NB4 (cell line): ENCODE measurements around the gene MT1E.

Source experiments
- MAX ChIP-seq: IDR thresholded peaks from 2 replicates; pipeline ENCODE4 v1.6.1; 2011; ENCODE audit warnings: low read depth, low read length
- MYC ChIP-seq: IDR thresholded peaks from 2 replicates; pipeline ENCODE4 v1.6.1; 2011; ENCODE audit warnings: low read depth, low read length
- POLR2A ChIP-seq: IDR thresholded peaks from 2 replicates; pipeline ENCODE4 v1.6.1; 2011; ENCODE audit warnings: mild to moderate bottlenecking; ENCODE audit not compliant: insufficient read length; ENCODE audit errors: extremely low read depth
- TF ChIP-seq, protein P1 (sequence below): IDR thresholded peaks from one replicate; pipeline ENCODE4 v1.5.1; 2012; ENCODE audit warnings: low read depth, low read length

- TF ChIP-seq POLR2A (no peak), MYC (no peak), MAX (no peak)
- TF ChIP-seq, protein P1, sequence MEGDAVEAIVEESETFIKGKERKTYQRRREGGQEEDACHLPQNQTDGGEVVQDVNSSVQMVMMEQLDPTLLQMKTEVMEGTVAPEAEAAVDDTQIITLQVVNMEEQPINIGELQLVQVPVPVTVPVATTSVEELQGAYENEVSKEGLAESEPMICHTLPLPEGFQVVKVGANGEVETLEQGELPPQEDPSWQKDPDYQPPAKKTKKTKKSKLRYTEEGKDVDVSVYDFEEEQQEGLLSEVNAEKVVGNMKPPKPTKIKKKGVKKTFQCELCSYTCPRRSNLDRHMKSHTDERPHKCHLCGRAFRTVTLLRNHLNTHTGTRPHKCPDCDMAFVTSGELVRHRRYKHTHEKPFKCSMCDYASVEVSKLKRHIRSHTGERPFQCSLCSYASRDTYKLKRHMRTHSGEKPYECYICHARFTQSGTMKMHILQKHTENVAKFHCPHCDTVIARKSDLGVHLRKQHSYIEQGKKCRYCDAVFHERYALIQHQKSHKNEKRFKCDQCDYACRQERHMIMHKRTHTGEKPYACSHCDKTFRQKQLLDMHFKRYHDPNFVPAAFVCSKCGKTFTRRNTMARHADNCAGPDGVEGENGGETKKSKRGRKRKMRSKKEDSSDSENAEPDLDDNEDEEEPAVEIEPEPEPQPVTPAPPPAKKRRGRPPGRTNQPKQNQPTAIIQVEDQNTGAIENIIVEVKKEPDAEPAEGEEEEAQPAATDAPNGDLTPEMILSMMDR, result no peak
Observed at GRCh38 chr16:56667581-56668571, 42.3 kb downstream of the MT1E start, which contains the start of gene MT1G.
